HepG2 (cell line): ENCODE measurements around the gene SUPT4H1.

Source experiments
- CEBPG ChIP-seq: IDR thresholded peaks from 2 replicates; pipeline ENCODE4 v1.6.1; 2016
- ZBTB8A ChIP-seq: sonication (generic); formaldehyde crosslinking; IDR thresholded peaks from 2 replicates; pipeline ENCODE4 v1.4.0; 2020; ENCODE audit warnings: mild to moderate bottlenecking, low read depth, missing genetic modification reagents, borderline replicate concordance
- ZGPAT ChIP-seq: IDR thresholded peaks from 2 replicates; pipeline ENCODE4 v1.6.1; 2016; ENCODE audit warnings: mild to moderate bottlenecking
- ZNF281 ChIP-seq: sonication (generic); formaldehyde crosslinking; IDR thresholded peaks from 2 replicates; pipeline ENCODE4 v1.4.0; 2020; ENCODE audit warnings: missing genetic modification reagents, borderline replicate concordance
- TF ChIP-seq, protein P1 (sequence below): sonication (generic); formaldehyde crosslinking; IDR thresholded peaks from 2 replicates; pipeline ENCODE4 v1.5.0; 2020; ENCODE audit warnings: mild to moderate bottlenecking, missing genetic modification reagents, moderate library complexity

DNA sequence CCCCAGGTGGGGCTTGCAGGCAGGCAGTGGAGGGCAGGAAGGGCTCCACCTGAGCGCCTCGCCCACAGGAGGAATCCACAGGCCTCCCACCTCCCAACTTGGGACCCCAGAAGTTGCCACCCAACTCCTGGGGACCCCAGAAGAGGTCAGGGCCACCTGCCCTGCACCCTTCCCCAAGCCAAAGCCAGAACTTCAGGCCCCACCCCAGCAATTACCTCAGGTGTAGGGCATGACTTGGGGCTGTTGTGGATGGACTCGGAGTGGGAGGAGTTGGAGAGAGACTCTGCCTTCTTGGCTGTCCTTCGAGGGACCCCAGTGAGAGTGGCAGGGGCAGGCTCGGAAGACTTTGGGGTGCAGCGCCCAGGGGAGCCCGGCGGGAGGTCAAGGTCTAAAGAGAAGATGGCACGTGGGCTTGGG is 33.9 kb downstream of the SUPT4H1 start:
- TF ChIP-seq CEBPG (no peak), ZGPAT (CRISPR knock-in tag) (no peak), ZNF281 (CRISPR knock-in tag) (no peak), ZBTB8A (CRISPR knock-in tag) (no peak)
- TF ChIP-seq, protein P1, sequence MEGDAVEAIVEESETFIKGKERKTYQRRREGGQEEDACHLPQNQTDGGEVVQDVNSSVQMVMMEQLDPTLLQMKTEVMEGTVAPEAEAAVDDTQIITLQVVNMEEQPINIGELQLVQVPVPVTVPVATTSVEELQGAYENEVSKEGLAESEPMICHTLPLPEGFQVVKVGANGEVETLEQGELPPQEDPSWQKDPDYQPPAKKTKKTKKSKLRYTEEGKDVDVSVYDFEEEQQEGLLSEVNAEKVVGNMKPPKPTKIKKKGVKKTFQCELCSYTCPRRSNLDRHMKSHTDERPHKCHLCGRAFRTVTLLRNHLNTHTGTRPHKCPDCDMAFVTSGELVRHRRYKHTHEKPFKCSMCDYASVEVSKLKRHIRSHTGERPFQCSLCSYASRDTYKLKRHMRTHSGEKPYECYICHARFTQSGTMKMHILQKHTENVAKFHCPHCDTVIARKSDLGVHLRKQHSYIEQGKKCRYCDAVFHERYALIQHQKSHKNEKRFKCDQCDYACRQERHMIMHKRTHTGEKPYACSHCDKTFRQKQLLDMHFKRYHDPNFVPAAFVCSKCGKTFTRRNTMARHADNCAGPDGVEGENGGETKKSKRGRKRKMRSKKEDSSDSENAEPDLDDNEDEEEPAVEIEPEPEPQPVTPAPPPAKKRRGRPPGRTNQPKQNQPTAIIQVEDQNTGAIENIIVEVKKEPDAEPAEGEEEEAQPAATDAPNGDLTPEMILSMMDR (CRISPR knock-in tag), result no peak
